Measurements from ENCODE around the gene ENOX1.

ENOX1 gene

GRCh38 chr13:43528992-43529391 is 257.8 kb downstream of the ENOX1 start:
- DNase-seq, result no peak

DNA sequence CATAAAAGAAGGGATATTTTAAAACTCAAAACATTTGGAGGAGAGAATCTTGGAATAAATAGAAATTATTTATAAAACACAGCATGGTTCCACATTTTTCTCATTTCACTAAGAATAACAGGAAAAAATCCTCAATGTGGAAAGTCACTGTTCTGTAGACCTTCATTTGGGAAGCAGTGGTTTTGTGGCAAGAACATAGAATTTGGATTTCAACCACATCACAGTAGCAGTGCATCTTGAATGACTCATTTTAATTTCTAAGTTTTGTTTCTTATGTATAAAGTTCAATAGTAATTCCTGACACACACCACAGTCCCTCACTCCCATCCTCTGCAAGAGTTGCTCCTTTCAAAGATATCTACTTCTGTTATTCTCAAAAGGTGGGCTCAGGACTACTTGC is 264.0 kb downstream of the ENOX1 start:
- no peak for DNase-seq

DNA sequence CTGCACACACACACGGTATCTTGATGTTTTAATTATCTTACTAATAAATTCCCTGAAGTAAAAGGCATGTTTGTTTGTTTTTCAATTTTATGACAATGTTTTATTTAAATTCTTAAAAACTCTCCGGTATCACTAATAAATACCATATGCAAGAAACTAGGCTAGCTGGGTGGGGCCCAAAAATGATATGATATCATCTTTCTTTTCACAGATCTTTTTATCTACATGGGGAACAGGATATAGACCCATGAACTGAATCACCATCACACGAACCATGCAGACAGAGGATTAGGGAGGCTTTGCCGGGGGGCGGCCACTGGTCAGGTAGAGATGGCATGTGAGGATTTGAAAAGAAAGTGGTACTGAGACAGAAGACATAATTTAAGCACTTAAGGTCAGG is 266.4 kb downstream of the ENOX1 start:
- no peak for DNase-seq

DNA sequence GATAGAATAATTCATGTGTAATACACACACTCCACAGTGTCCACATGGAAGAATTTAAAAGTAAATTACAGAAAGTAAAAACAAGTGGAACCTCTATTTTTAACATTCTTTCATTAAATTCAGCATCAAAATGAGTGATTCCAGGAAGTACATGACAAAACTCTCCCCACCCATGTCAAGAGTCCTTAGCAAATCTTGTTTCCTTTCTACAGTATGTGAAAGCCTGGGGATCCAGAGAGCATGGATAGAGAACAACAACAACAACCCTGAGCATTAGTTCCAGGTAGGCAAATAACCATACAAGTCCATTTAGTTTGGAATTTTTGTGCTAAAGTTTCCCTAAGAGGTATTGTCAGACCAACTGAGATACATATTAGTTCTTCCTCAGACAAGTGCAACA is 267.9 kb downstream of the ENOX1 start:
- no peak for DNase-seq

- DNase-seq, result peak; percentile 34
Observed at GRCh38 chr13:43516401-43516833, 270.4 kb downstream of the ENOX1 start.

DNA sequence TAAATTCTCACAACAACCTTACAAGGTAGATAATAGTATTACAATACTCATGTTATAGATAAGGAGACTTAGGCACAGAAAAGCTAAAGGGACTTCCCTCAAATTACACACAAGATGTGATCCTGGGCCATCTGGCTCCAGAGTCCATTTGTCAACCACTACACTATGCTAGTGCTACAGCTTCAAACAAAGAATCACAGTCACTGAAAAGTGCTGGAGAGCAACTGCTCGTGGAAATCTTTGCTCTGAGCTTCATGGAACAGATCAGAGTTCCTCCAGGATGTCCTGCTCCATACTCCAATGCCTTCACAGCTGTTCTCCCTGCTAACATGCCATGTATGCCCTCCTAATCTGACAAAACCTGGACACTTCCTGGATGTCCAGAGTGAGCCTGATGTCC is 271.2 kb downstream of the ENOX1 start:
- DNase-seq, result peak; percentile 24

GRCh38 chr13:43514311-43514710 is 272.5 kb downstream of the ENOX1 start:
- peak; percentile 54 for DNase-seq

- DNase-seq, result no peak
Observed at GRCh38 chr13:43512221-43512620, 274.6 kb downstream of the ENOX1 start.

DNA sequence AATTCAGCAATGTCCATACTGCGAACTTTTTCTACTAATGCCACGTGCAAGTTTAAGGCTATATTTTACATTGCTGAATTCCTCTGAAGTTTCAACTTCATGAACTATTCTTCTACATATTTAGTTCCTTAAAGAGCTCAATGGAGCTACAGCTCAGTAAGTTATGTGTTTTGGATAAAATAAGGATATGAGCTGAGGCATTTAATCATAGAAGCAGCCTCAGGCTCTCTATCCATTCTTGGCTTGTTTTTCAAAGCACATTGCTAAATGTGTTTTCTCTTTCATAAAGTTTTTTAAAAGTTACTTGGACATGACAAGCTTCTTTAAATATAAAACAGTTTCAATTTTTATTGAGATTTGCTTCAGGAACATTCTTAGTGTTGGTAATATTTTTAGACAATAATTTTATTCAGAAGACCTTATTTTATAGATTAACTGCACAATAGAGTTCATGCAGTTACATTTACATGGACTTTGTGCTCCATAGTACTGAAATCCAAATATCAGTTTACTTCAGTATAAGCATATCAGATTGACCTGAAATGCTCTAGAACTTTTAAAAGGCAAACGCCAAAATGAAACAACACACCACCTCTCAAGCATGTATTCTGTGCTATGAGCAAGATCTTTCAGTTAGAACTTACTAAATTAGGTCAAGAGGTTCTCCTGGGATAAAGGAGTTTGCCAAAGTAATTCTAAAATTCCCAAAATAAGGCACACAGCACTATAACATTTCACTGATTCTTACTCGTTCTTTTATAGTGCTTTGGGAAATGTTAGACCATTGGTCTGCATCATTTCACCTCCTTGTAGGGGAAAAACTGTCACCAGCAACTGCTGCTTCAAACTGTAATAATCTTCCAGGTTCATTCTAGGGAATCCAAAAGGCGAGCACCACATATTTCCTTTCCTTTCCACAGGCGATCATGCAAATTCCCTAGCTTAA is 275.5 kb downstream of the ENOX1 start:
- no peak for DNase-seq

- DNase-seq, result no peak
Observed at GRCh38 chr13:43495732-43496131, 291.0 kb downstream of the ENOX1 start.

GRCh38 chr13:43494206-43494605 is 292.6 kb downstream of the ENOX1 start:
- no peak for DNase-seq

- no peak for DNase-seq
Observed at GRCh38 chr13:43493496-43494000, 293.2 kb downstream of the ENOX1 start.

GRCh38 chr13:43492745-43493144 is 294.0 kb downstream of the ENOX1 start:
- no peak for DNase-seq

DNA sequence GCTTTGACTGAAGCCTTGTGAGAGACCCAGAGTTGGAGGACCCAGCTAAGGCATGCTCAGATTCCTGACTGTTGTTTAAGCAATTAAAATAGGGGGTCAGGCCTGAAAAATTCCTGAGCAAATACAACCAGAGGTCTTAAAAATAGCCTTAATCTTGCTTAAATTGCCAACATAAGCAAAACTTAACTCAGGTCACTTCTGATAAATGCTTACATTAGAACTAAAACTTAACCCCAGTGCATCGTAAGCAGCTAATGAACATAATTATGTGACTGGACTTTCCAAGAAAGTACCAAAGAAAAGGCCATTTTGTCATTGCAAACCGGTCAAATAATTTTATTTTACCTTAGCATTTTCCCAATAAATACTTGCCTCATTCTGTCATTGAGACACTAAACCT is 294.5 kb downstream of the ENOX1 start:
- DNase-seq, result no peak

DNA sequence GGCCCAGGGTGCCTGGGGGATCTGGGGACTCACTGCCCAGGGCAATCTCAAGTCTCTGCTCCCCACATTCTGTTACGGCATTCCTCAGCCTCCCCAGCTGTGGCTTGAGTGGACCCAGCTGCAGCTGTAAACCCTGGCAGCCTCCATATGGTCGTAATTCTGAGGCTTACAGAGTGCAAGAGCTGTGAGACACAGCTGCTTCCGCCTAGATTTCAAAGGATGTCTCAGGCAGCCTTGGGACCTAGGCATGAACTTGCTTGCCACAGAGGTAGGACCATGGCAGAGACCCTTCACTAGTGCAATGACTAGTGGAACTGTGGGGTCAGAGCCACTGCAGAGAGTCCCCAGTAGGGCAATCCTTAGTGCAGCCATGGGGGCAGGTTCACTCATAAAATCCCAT is 297.5 kb downstream of the ENOX1 start:
- no peak for DNase-seq

DNA sequence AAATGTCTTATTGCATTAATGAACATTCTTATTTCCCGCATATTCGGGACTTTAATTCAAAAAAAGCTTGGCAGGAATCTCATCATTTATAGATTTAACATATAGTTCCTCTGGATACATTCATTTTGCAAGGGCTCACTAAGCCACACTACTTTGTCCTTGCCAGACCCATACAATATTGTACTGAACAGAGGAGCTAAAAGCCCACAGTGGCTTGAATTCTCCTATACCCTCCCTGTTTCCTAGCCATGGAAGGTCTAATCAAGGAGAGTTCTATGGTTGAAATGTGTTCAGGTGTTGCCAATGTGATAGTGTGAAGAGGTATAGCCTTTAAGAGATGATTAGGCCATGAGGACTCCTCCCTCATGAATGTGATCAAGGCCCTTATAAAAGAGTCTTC is 298.9 kb downstream of the ENOX1 start:
- DNase-seq, result no peak

DNA sequence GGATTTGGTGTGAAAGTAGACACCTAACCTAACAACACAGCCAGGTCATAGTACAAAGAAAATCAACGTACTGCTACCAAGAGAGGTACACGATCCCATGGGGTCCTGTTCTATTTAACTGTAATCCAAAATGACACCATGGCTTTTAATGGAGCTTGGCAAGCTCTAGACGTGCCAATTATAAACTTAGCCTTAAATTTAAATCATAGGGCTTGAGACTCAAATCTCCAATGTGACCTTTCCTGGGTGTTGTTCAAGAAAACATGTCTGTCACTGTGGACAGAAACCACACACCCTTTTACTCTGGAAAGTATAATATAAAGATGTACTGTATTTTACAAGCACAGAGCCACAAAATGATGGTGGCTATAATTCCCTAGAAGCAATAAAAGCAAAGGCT is 299.3 kb downstream of the ENOX1 start:
- no peak for DNase-seq

DNA sequence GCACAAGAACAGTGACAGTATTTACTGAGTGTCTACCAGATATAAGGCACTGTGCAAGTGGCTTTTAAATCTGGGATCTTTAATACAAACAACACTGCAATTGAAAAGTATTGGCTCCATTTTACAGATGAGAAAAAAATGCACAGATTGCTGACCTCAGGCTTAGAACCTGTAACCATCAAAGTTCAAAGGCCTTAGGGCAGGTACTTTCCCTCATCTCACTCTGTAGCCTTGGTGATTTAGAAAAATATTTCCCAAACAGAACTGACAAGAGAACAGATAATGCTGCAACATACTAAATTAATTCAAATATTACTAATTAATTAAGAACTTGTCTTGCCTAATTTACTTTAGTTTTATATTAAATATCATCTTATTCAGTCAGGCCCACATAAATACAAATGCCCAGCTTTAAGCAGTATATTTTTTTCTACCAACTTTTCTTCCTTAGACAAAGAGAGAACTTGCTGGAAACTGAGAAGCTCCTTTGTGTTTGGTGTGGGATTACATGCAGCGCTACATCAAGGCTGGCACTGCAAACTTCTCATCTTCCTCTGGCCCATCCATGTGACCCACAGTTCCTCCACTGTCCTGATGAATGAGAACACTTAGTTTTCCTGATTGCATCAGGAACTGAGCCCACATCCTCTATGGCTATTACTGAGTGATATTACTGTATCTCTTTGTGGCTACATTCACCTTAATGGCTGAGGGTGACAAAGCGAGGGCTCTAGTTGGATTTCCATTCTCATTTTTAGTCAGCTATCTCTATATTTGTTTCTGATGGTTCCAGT is 302.1 kb downstream of the ENOX1 start:
- DNase-seq, result no peak

DNA sequence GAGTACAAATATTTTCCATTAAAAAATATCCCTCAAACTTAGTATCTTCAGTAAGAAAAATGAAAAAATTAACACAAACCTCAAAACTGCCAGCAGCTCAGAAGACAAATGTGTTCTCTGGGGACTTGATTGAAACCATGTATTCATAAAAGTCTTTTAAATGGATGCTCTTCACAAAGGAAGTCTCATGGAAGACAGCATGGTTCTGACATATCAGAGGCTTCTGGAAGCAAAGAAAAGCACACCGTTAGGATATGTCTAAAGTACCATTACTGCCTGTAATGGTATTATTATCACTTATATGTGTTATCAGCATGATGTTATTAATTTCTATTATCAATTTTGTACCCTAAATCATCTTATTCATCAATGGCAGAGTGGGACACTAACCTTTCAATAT is 302.8 kb downstream of the ENOX1 start:
- DNase-seq, result no peak

- DNase-seq, result no peak
Observed at GRCh38 chr13:43482641-43483040, 304.1 kb downstream of the ENOX1 start.

- no peak for DNase-seq
Observed at GRCh38 chr13:43482026-43482425, 304.7 kb downstream of the ENOX1 start.

DNA sequence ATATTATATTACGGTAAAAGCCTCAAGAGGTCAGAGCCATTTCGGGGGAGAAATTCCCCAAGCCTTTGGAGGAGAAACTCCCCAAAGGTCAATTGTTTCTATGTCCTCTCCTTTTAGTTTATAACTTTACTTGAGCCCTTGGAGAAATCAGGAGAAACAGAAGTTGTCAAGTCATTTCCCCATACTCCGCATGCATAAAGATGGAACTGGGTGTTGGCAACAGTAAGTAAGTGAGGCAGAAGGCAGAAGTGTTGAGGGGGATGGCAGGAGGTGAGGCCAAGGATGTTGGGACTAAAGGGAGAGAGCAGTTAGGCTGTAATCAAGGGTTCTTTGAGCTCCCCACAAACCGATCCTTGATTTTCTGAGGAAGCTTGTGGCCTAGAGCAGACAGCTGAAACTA is 307.9 kb downstream of the ENOX1 start:
- no peak for DNase-seq

DNA sequence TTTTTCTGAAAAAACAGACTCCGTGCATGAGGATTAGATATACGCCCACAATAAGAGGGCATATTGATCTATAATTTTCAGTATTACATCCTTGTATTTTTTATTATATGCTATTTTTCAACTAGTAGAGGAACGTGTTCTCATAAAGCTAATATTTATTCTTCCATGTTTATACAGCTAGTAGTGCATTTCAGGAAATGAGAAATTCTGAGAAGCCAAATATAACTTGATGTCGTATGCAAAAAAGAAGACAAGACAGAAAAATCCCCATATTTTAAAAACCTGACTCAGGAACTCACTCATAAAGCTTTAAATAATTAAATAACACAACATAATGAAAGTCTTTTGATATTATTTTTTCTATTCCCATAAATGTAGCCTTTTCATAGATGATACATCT is 308.6 kb downstream of the ENOX1 start:
- no peak for DNase-seq

DNA sequence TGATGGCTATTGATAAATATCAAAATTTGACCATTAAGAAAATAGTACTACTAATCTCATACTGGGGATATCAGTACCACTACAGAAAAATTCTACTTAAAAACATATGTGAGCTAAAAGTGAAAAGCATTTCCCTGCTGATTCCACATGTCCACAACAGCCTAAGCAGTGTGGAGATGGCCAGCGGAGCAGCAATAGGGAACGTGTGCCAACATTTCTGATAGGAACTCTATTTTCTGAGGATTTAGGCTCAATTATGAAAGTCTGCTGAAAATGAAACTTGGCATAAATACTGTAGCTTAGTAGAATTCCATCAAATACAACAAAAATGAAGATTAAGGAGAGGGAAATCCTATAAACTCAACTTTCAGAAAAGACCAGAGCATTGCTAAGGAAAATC is 311.6 kb downstream of the ENOX1 start:
- DNase-seq, result no peak
